Testis (tissue), 3 donors: ENCODE measurements around the gene KIRREL1. TPM values are rescaled to one million over a fixed set of nuclear protein-coding genes. Genes with fewer than 3 reads are reported as not detected.

ENCODE experiments used
- DNase-seq: peaks from one replicate; pipeline ENCODE4 v3.0.0-alpha.2; 2019
- H3K27ac ChIP-seq, 2 donors: fragments of 200-600 bp; sonication (generic); one replicate each; pipeline ENCODE4 v1.5.1; 2019
- H3K27me3 ChIP-seq: fragments of 200-600 bp; sonication (generic); one replicate; pipeline ENCODE4 v1.5.1; 2019
- H3K36me3 ChIP-seq: fragments of 200-600 bp; sonication (generic); one replicate; pipeline ENCODE4 v1.5.1; 2017; ENCODE audit warnings: low read depth; ENCODE audit errors: missing control alignments
- H3K4me1 ChIP-seq: fragments of 200-600 bp; sonication (generic); one replicate; pipeline ENCODE4 v1.5.1; 2019
- H3K4me3 ChIP-seq, 2 donors: fragments of 200-600 bp; sonication (generic); one replicate each; pipeline ENCODE4 v1.5.1; 2017 to 2019
- H3K9me3 ChIP-seq: fragments of 200-600 bp; sonication (generic); one replicate; pipeline ENCODE4 v1.5.1; 2017
- CTCF ChIP-seq, 3 experiments: fragments of 450-650 bp in 2 of 3; fragments of 200-600 bp in 1 of 3; sonication (generic) in 1 of 3; IDR thresholded peaks; one replicate each; pipeline ENCODE4 v1.5.1; 2016 to 2019; ENCODE audit warnings: antibody characterized with exemption in 3 of 3, mild to moderate bottlenecking in 2 of 3, moderate library complexity in 1 of 3
- POLR2A ChIP-seq: fragments of 450-650 bp; IDR thresholded peaks from one replicate; pipeline ENCODE4 v1.6.1; 2017; ENCODE audit warnings: antibody characterized with exemption, mild to moderate bottlenecking, moderate library complexity
- WGBS, 2 donors: methylation state at CpG; one replicate each; pipeline ENCODE4 v1.1.5; 2018; 5-methylcytosine and 5-hydroxymethylcytosine counted together
- intact Hi-C: fragments of 100-400 bp; cut with DNase I; formaldehyde crosslinking; loops from one replicate; pipeline ENCODE4 v1.15.1; 2023; ENCODE audit warnings: low total_unique reads
- polyA plus RNA-seq: library from polyadenylated mRNA; stranded (reverse); fragments of 350-450 nt; fragmentation: Illumina TruSeq; extraction: RNeasy Lipid Tissue Mini Kit (QIAGEN cat#74804); gene quantifications from one replicate; pipeline ENCODE4 v1.2.3, GENCODE V29; 2014; ENCODE audit warnings: low read depth, low replicate concordance; ENCODE audit not compliant: insufficient read depth
- total RNA-seq, 2 donors: library from RNA; depleted of rRNA; stranded (reverse); fragments of >200 nt; gene quantifications; one replicate each; pipeline ENCODE4 v1.2.3, GENCODE V29; 2016

Gene KIRREL1
- total and polyA plus RNA-seq, 3 donors from 2014 or later: 15.5 to 31.9 (median 19.9) TPM

- Histone ChIP-seq H3K4me1 (no peaks in the 10 kb centered on the region), H3K4me3 (no peak overlapping the region), H3K27ac (no peak overlapping the region), H3K27me3 (no peaks in the 10 kb centered on the region), H3K36me3 (no peaks in the 10 kb centered on the region), H3K9me3 (no peaks in the 10 kb centered on the region)
- intact Hi-C loops: no loop called here
- no peak for DNase-seq
- TF ChIP-seq POLR2A: no peak
- no peak for TF ChIP-seq CTCF (IDR thresholded peaks at IDR 0.05)
- 92 to 95% methylated on average over 4 of the region's 4 CpGs for WGBS, 2 donors
Measured at GRCh38 chr1:158115126-158115525, 121.7 kb downstream of the KIRREL1 start.

GRCh38 chr1:158116311-158117167 lies 123.1 kb downstream of the KIRREL1 start:
- TF ChIP-seq CTCF (IDR thresholded peaks at IDR 0.05) (no peak), POLR2A (no peak)
- 80 to 85% methylated on average over 10 of the region's 10 CpGs for WGBS, 2 donors

GRCh38 chr1:158117854-158118704 lies 124.6 kb downstream of the KIRREL1 start:
- Histone ChIP-seq H3K9me3 (no peaks in the 10 kb centered on the region), H3K36me3 (no peaks in the 10 kb centered on the region), H3K27ac (no peak overlapping the region), H3K27me3 (no peaks in the 10 kb centered on the region), H3K4me1 (no peaks in the 10 kb centered on the region), H3K4me3 (peak overlapping the region in 1 of 2 donors; percentile 35)
- WGBS, 2 donors: 11 to 13% methylated on average over 21 to 22 of the region's 22 CpGs
- intact Hi-C loops: no loop called here
- DNase-seq: peak; percentile 53
- TF ChIP-seq POLR2A (no peak), CTCF (IDR thresholded peaks at IDR 0.05) (peak in 1 of 3 experiments; percentile 17)

More at GRCh38 chr1:158116311-158117167, 123.1 kb downstream of the KIRREL1 start:
- Histone ChIP-seq H3K4me3 (no peak overlapping the region), H3K4me1 (no peaks in the 10 kb centered on the region), H3K9me3 (no peaks in the 10 kb centered on the region), H3K27me3 (no peaks in the 10 kb centered on the region), H3K27ac (no peak overlapping the region), H3K36me3 (no peaks in the 10 kb centered on the region)
- intact Hi-C loops: no loop called here
- no peak for DNase-seq

- 61 to 66% methylated on average over 8 of the region's 8 CpGs for WGBS, 2 donors
- Histone ChIP-seq H3K27ac (no peak overlapping the region), H3K27me3 (no peaks in the 10 kb centered on the region), H3K4me1 (no peaks in the 10 kb centered on the region), H3K4me3 (no peak overlapping the region), H3K9me3 (no peaks in the 10 kb centered on the region), H3K36me3 (no peaks in the 10 kb centered on the region)
- TF ChIP-seq POLR2A: no peak
- TF ChIP-seq CTCF (IDR thresholded peaks at IDR 0.05): no peak
- no peak for DNase-seq
- intact Hi-C loops: no loop called here
Measured at GRCh38 chr1:158118713-158119402, 125.4 kb downstream of the KIRREL1 start.
